K562 (cell line): ENCODE measurements around the gene ZNF618. TPM values are rescaled to one million over a fixed set of nuclear protein-coding genes. Genes with fewer than 3 reads are reported as not detected.

Experiments
- ATAC-seq: fragments of 200-7000 bp; cut with Tn5 transposase; 3 replicates; pipeline ENCODE4 v1.9.1; 2020; ENCODE audit warnings: moderate library complexity
- BruUV-seq: library from RNA; stranded (reverse); fragments of 400-500 nt; replicated peaks from 2 replicates; lab custom pipeline; 2021; lab: Mats Ljungman, UMichigan
- CTCF ChIA-PET: fragments of 300-600 bp; formaldehyde crosslinking; extraction: SDS; loops from one replicate; lab custom pipeline; 2021; ENCODE audit warnings: low intra/inter-chr PET ratio; lab: Yijun Ruan, JAX
- POLR2A ChIA-PET: fragments of 300-600, 350-650 bp; sonication (Branson Sonifier 250); formaldehyde crosslinking; extraction: SDS; loops from one replicate; lab custom pipeline; 2021; ENCODE audit warnings: antibody characterized with exemption, inconsistent platforms; lab: Yijun Ruan, JAX
- DNase-seq, 4 experiments: peaks; one replicate each; pipeline versions ENCODE4 v3.0.0 to v3.0.0-alpha.2; 2011 to 2018; ENCODE audit warnings: low spot score in 3 of 4, mixed read lengths in 3 of 4; ENCODE audit errors: extremely low read depth in 1 of 4
- FAIRE-seq: peaks from 2 replicates; lab custom pipeline; 2011; peaks lifted over from hg19 to GRCh38; lab: Jason Lieb, UNC
- H2AFZ ChIP-seq: 2 replicates; pipeline ENCODE4 v1.6.0; 2011; ENCODE audit warnings: low read depth, low read length, control low read depth, inconsistent platforms
- H3K27ac ChIP-seq: fragments of 200-600 bp; 3 replicates; pipeline ENCODE4 v1.8.0; 2011; ENCODE audit warnings: low read depth, mild to moderate bottlenecking, control low read depth, inconsistent platforms, low read length, moderate library complexity, mixed read lengths; ENCODE audit errors: extremely low read depth
- H3K27me3 ChIP-seq, 2 experiments: fragments of 300-600 bp in 1 of 2; 2 replicates in 1 of 2; 3 replicates in 1 of 2; pipeline versions ENCODE4 v1.6.0 to v1.8.0; 2011; ENCODE audit warnings: inconsistent platforms in 2 of 2, low read length in 2 of 2, mild to moderate bottlenecking in 1 of 2, mixed read lengths in 1 of 2, moderate library complexity in 1 of 2; ENCODE audit not compliant: control insufficient read depth in 2 of 2, insufficient read depth in 2 of 2
- H3K36me3 ChIP-seq: fragments of 300-600 bp; 3 replicates; pipeline ENCODE4 v1.8.0; 2011; ENCODE audit warnings: mild to moderate bottlenecking, low read length, inconsistent platforms; ENCODE audit not compliant: control insufficient read depth, insufficient read depth
- H3K4me1 ChIP-seq, 2 experiments: fragments of 200-600 bp in 1 of 2; replicated peaks in 1 of 2; 2 replicates in 1 of 2; 3 replicates in 1 of 2; pipeline versions ENCODE4 v1.5.1 to v1.8.0; 2011; ENCODE audit warnings: inconsistent platforms in 2 of 2, low read length in 2 of 2, mild to moderate bottlenecking in 1 of 2, mixed read lengths in 1 of 2, moderate library complexity in 1 of 2; ENCODE audit not compliant: control insufficient read depth in 2 of 2, insufficient read depth in 2 of 2
- H3K4me2 ChIP-seq: 2 replicates; pipeline ENCODE4 v1.6.1; 2011; ENCODE audit warnings: low read length, control low read depth, inconsistent platforms, mixed read lengths; ENCODE audit not compliant: insufficient read depth
- H3K4me3 ChIP-seq: fragments of 200-600 bp; sonication (generic), shearing (Covaris generic); 2 replicates; pipeline ENCODE4 v1.5.1; 2016; ENCODE audit warnings: control low read depth, inconsistent platforms
- H3K79me2 ChIP-seq: fragments of 200-600 bp; 3 replicates; pipeline ENCODE4 v1.8.0; 2011; ENCODE audit warnings: low read length, inconsistent platforms; ENCODE audit not compliant: control insufficient read depth, insufficient read depth
- H3K9ac ChIP-seq, 2 experiments: 2 replicates each; pipeline versions ENCODE4 v1.6.0 to v1.6.1; 2011; ENCODE audit warnings: low read depth in 2 of 2, low read length in 2 of 2, control low read depth in 1 of 2, inconsistent platforms in 1 of 2, mild to moderate bottlenecking in 1 of 2, mixed read lengths in 1 of 2; ENCODE audit not compliant: insufficient read depth in 1 of 2
- H3K9me1 ChIP-seq: one replicate; pipeline ENCODE4 v1.6.0; 2011; ENCODE audit warnings: inconsistent platforms, mild to moderate bottlenecking, low read length, moderate library complexity; ENCODE audit not compliant: control insufficient read depth, insufficient read depth
- H3K9me3 ChIP-seq: replicated peaks from 2 replicates; pipeline ENCODE4 v1.5.1; 2011; ENCODE audit warnings: low read depth, low read length, inconsistent platforms; ENCODE audit not compliant: control insufficient read depth, insufficient read depth
- H4K20me1 ChIP-seq: replicated peaks from 2 replicates; pipeline ENCODE4 v1.6.1; 2011; ENCODE audit warnings: low read length, inconsistent platforms, mixed read lengths; ENCODE audit not compliant: control insufficient read depth, insufficient read depth
- ARID1B ChIP-seq: fragments of 450-650 bp; IDR thresholded peaks from 2 replicates; pipeline ENCODE4 v1.6.1; 2016; ENCODE audit warnings: antibody characterized with exemption, mild to moderate bottlenecking, inconsistent platforms
- CBFA2T3 ChIP-seq: fragments of 450-650 bp; IDR thresholded peaks from 2 replicates; pipeline ENCODE4 v1.6.1; 2017
- CXXC5 ChIP-seq: fragments of 250-450 bp; sonication (Bioruptor Pico); IDR thresholded peaks from 2 replicates; pipeline ENCODE4 v1.8.0; 2022; ENCODE audit warnings: inconsistent platforms, mild to moderate bottlenecking, moderate library complexity
- E2F5 ChIP-seq: sonication (generic); formaldehyde crosslinking; IDR thresholded peaks from 2 replicates; pipeline ENCODE4 v1.8.0; 2022; ENCODE audit warnings: mild to moderate bottlenecking, missing genetic modification reagents
- ESRRA ChIP-seq: fragments of 450-650 bp; IDR thresholded peaks from 2 replicates; pipeline ENCODE4 v1.6.1; 2014; ENCODE audit warnings: low read depth, mild to moderate bottlenecking, moderate library complexity, borderline replicate concordance
- FIP1L1 ChIP-seq: fragments of 200-400 bp; formaldehyde crosslinking; IDR thresholded peaks from 2 replicates; pipeline ENCODE4 v1.6.1; 2018; ENCODE audit warnings: mild to moderate bottlenecking, low read depth, low read length; ENCODE audit not compliant: poor library complexity, severe bottlenecking
- GABPA ChIP-seq: fragments of 200-800 bp; sonication (Bioruptor generic); conservative IDR thresholded peaks from 2 replicates; pipeline ENCODE4 v1.6.1; 2016; ENCODE audit warnings: low read depth, missing genetic modification characterization, missing compliant biosample characterization
- GATA2 ChIP-seq: sonication (generic); formaldehyde crosslinking; IDR thresholded peaks from 2 replicates; pipeline ENCODE4 v1.4.0; 2020; ENCODE audit warnings: mild to moderate bottlenecking, missing genetic modification reagents
- HDAC2 ChIP-seq: fragments of 450-650 bp; IDR thresholded peaks from 2 replicates; pipeline ENCODE4 v1.6.1; 2016; ENCODE audit warnings: mild to moderate bottlenecking
- HMG20A ChIP-seq: fragments of 450-650 bp; formaldehyde crosslinking; conservative IDR thresholded peaks from 2 replicates; pipeline ENCODE4 v1.4.0; 2020; ENCODE audit warnings: mild to moderate bottlenecking, mixed read lengths
- IRF9 ChIP-seq: fragments of 450-650 bp; IDR thresholded peaks from 2 replicates; pipeline ENCODE4 v1.6.1; 2016; ENCODE audit warnings: missing biosample characterization, missing genetic modification characterization
- KDM5B ChIP-seq: fragments of 200-600 bp; sonication (generic); IDR thresholded peaks from 2 replicates; pipeline ENCODE4 v1.6.1; 2012; ENCODE audit warnings: low read depth, mild to moderate bottlenecking, moderate library complexity, low read length, control low read depth, inconsistent platforms; ENCODE audit not compliant: insufficient replicate concordance
- KLF10 ChIP-seq: fragments of 250-450 bp; sonication (Bioruptor Pico); IDR thresholded peaks from 2 replicates; pipeline ENCODE4 v1.6.1; 2021; ENCODE audit warnings: matching md5 sums
- MAFK ChIP-seq: IDR thresholded peaks from 2 replicates; pipeline ENCODE4 v1.6.1; 2011; ENCODE audit warnings: low read length, improper control_type of control experiment
- SLC30A9 ChIP-seq: fragments of 250-450 bp; sonication (Bioruptor Pico); IDR thresholded peaks from 2 replicates; pipeline ENCODE4 v1.8.0; 2022; ENCODE audit warnings: mild to moderate bottlenecking, moderate library complexity
- SMAD1 ChIP-seq: fragments of 150-350 bp; IDR thresholded peaks from 2 replicates; pipeline ENCODE4 v1.6.1; 2014; ENCODE audit warnings: low read length, low read depth; ENCODE audit not compliant: partially characterized antibody
- SMARCA4 ChIP-seq: fragments of 450-650 bp; IDR thresholded peaks from 2 replicates; pipeline ENCODE4 v1.6.1; 2016
- SNIP1 ChIP-seq: fragments of 450-650 bp; IDR thresholded peaks from 2 replicates; pipeline ENCODE4 v1.7.1; 2017; ENCODE audit warnings: low read depth, mild to moderate bottlenecking
- ZNF217 ChIP-seq: sonication (generic); formaldehyde crosslinking; IDR thresholded peaks from 2 replicates; pipeline ENCODE4 v1.8.0; 2022; ENCODE audit warnings: mild to moderate bottlenecking, missing genetic modification reagents
- WGBS: fragments of 100-300 bp; shearing (Covaris generic); methylation state at CpG from one replicate; pipeline ENCODE4 v1.1.6; 2016; ENCODE audit warnings: low coverage, mixed read lengths; ENCODE audit not compliant: insufficient coverage; ENCODE audit errors: missing lambda C conversion rate; 5-methylcytosine and 5-hydroxymethylcytosine counted together
- in situ Hi-C: fragments of 300-500 bp; cut with MboI; formaldehyde crosslinking; loops from 4 replicates; pipeline ENCODE4 v1.15.0; 2018; ENCODE audit warnings: inconsistent platforms, mixed read lengths
- intact Hi-C: fragments of 100-400 bp; cut with micrococcal nuclease; formaldehyde crosslinking; loops from 2 replicates; pipeline ENCODE4 v1.14.2; 2022
- polyA plus RNA-seq, 8 experiments: library from polyadenylated mRNA; depleted of rRNA in 4 of 8; stranded (reverse) in 5 of 8; unstranded in 3 of 8; fragments of >200 nt; fragmentation: Nextera tagmentation in 2 of 8; fragmentation: Illumina TruSeq in 1 of 8; extraction: Ambion mirVana in 2 of 8; extraction: Trizol in 1 of 8; gene quantifications; 2 replicates each; pipeline versions ENCODE4 v1.2.1 to v1.2.3, GENCODE V29; 2011 to 2014; ENCODE audit warnings: inconsistent platforms in 1 of 8, missing spikeins in 1 of 8
- total RNA-seq, 7 experiments: library from RNA; depleted of rRNA in 6 of 7; stranded (reverse); fragments of >200 nt in 6 of 7; fragmentation: Illumina TruSeq in 2 of 7; extraction: Trizol in 2 of 7; gene quantifications; 2 replicates each; pipeline versions ENCODE4 v1.2.1 to v1.2.3, GENCODE V29; 2011 to 2021; ENCODE audit warnings: low replicate concordance in 1 of 7
- TF ChIP-seq, protein P1 (sequence below), 3 experiments: fragments of 200-800 bp in 1 of 3; sonication (Bioruptor generic) in 1 of 3; sonication (generic) in 1 of 3; formaldehyde crosslinking in 1 of 3; IDR thresholded peaks; 2 replicates each; pipeline versions ENCODE4 v1.6.1 to v1.8.0; 2016 to 2022; ENCODE audit warnings: mild to moderate bottlenecking in 2 of 3, missing compliant biosample characterization in 2 of 3, missing genetic modification characterization in 2 of 3, missing genetic modification reagents in 1 of 3

Gene ZNF618
- total and polyA plus RNA-seq, 9 of the 15 experiments (the other 6 are each of a cell fraction or from before 2014, with no cell fraction given): 0.08 to 13.7 (median 3.4) TPM

- Histone ChIP-seq H3K9me3 (no peaks in the 10 kb centered on the region), H3K27me3 (peaks cover 4 to 25% of the 10 kb centered on the region in 2 experiments; a peak in 3 of 5 replicates), H3K27ac (no peak within 1 kb of the TSS), H3K9me1 (no peaks in the 10 kb centered on the region), H2AFZ (0 out of 2 replicates have a peak within 1 kb of the TSS, but pooled peaks have one; percentile 51), H3K4me3 (no peak within 1 kb of the TSS), H3K4me1 (peaks cover 5 to 6% of the 10 kb centered on the region in 2 experiments; a peak in 4 of 5 replicates), H3K79me2 (no peaks in the 10 kb centered on the region), H3K36me3 (no peaks in the 10 kb centered on the region), H4K20me1 (no peaks in the 10 kb centered on the region), H3K4me2 (no peak within 1 kb of the TSS), H3K9ac (peak within 1 kb of the TSS in 1 of 2 experiments; percentile 56; a peak in 2 of 4 replicates)
- in situ Hi-C loops: no loop called here
- POLR2A ChIA-PET: interaction anchor here (0.6 to 1.6 kb wide), 2 partner anchors 10 to 170 kb away, joined by 3 to 4 read pairs; no protein-coding TSS in a partner anchor
- peak; percentile 34 for ATAC-seq
- no TSS peak for BruUV-seq
- WGBS: 8% methylated on average over 16 of the region's 16 CpGs
- FAIRE-seq: no peak
- DNase-seq: peak; percentile 30 to 52 (median 41)
- intact Hi-C loops: loop anchor here (5.0 kb wide), 1 partner anchor 341 kb away; no protein-coding TSS in a partner anchor
- CTCF ChIA-PET: no interaction called here
- no peak for TF ChIP-seq GATA2 (CRISPR knock-in tag)
- no peak for TF ChIP-seq HDAC2
- TF ChIP-seq MAFK: peak; percentile 82; the same call in 1 of the 2 replicates
- TF ChIP-seq ZNF217 (CRISPR knock-in tag): no peak
- TF ChIP-seq SNIP1: no peak
- TF ChIP-seq, protein P1, sequence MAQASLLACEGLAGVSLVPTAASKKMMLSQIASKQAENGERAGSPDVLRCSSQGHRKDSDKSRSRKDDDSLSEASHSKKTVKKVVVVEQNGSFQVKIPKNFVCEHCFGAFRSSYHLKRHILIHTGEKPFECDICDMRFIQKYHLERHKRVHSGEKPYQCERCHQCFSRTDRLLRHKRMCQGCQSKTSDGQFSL (CRISPR knock-in tag; IDR thresholded peaks at IDR 0.05): no peak
- TF ChIP-seq, protein P1 (tag; IDR thresholded peaks at IDR 0.05): no peak
- TF ChIP-seq ARID1B: 0 out of 2 replicates have a peak, but pooled peaks have one; percentile 17
- peak; percentile 47 for TF ChIP-seq CBFA2T3
- TF ChIP-seq HMG20A (CRISPR knock-in tag): no peak
- no peak for TF ChIP-seq KDM5B
- 0 out of 2 replicates have a peak, but pooled peaks have one; percentile 25 for TF ChIP-seq ESRRA
- TF ChIP-seq E2F5 (CRISPR knock-in tag): no peak
- no peak for TF ChIP-seq SLC30A9 (CRISPR knock-in tag)
- TF ChIP-seq GABPA (tag): no peak
- TF ChIP-seq SMARCA4: no peak
- no peak for TF ChIP-seq SMAD1
- TF ChIP-seq KLF10 (CRISPR knock-in tag): no peak
- no peak for TF ChIP-seq FIP1L1
- no peak for TF ChIP-seq IRF9
- TF ChIP-seq CXXC5 (CRISPR knock-in tag): no peak
Observed at GRCh38 chr9:114078021-114078780, 202.1 kb downstream of the ZNF618 start, which contains the start of gene AMBP. Gene AMBP, minus strand, starts transcription at chr9:114078300. Its CDS starts 91 bp downstream, at chr9:114078209.
